Measurements from ENCODE around the gene CNGA3.
"Not testable (repeated sequence)": the region's sequence is repeated elsewhere in the genome, so short reads cannot be mapped to it uniquely, and the experiment has no call there.

Gene CNGA3

GRCh38 chr2:98346311-98347236, at the start of gene CNGA3:
CNGA3 (plus strand) TSS chr2:98346456; CDS start chr2:98369976, 23,520 bp downstream.
- DNase-seq: peak; percentile 61

DNA sequence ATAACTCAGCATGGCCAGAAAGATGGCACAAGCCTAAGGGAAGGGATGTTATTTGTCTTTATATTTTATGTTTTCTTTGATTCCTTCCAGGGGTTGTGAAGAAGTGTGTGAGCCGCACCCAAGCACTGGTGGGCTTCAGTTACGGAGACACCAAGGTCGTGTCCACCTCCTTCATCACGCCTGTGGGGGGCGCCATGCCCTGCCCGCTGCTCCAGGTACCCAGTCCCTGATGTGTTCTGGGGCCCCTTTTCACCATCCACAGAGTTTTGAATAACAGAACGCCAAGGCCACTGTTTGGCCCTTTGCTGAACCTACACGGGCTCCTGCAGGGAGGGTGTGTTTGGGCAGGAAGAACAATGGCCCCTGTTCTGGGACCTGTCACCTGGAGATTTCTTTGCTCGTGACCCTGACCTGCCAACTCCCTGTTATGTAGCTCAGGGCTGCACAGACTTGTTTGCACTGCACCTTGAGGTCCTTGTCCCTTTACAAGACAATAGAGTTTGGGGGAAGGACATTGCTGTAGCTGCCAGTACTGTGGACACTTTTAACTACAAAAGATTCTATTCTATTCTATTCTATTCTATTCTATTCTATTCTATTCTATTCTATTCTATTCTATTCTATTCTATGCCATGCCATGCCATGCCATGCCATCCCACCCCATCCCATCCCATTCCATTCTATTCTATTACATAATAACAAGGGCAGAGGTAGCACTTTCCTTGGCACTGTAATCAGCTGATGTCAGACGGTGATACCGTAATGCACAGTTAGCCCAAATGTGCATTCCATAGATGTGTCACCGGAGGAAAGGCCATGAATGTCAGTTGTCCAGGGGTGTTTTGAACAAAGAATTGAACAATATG, 48.2 kb upstream of the CNGA3 start:
- no peak for DNase-seq

DNA sequence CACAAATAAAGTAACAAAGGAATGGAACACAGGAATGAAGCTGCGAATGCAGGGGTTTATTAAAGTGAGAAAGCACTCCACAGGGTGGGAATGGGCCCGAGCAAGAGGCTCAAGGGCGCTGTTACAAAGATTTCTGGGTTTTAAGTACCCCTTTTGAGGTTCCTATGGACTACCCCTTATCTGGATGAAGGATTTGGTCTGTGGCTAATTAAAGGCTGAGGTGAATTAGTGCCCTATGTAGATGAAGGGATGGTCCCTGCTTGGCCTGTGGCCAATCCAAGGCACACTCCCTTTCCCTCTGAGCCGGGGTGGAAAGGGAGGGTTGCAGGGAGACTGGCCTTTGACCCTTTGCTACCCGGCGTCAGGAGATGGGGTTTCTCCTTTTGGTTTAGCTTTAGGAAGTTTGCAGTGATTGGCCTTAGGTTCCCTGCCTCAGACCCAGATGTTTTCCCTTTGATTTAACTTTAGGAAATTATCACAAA, 47.5 kb upstream of the CNGA3 start:
- no peak for DNase-seq

- no peak for DNase-seq
Observed at GRCh38 chr2:98299211-98299905, 46.9 kb upstream of the CNGA3 start.

DNA sequence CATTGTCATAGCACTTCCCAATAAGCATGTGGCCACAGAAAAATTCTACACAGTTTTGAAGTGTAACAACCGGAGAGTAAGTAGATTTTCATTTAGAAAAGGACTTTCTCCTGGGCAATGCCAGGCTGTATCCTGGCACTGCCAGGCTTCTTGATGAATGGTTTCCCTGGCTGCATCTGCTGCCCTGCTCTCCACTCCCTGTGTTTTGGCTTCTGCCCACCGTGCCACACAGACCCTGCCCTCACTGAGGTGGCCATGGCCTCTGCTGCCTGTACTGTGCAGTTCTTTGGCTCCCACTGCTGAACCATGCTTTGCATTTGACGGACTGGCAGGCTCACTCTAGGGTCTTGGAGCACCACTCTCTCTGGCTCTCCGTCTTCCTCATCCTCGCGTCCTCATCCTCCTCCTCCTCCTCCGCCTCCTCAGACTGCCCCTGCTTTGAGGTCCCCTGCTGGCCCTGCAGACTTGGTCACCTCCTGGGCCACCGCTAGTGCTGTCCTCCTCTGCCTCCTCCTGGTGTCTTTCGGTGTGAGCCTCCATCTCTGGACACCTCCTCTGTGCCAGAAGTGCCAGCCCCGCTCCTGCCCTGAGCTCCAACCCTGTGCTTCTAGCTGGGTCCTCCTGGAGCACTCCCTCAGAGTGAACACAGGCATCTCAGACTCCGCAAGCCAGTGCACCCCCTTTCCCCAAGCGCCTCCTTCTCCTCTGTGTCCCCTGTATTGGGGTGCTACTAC, 45.9 kb upstream of the CNGA3 start:
- no peak for DNase-seq

DNA sequence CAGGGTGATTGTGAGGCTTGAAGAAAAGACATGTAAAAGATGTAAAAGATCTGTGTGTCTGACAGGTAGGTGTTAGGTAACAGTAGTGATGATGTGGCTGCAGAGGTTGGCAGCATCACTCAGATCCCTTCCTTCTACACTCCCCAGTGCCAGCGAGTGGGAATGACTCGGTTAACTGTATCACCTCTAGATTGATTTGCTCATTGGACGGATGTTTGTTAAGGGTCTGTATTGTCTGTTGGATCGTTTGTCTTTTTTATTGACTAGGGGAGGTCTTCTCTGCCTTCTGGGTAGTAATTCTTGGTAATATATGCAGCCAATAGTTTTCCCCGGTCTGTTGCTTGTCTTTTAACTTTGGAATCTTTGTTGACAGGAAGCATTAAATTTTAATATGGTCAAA, 44.8 kb upstream of the CNGA3 start:
- no peak for DNase-seq

DNA sequence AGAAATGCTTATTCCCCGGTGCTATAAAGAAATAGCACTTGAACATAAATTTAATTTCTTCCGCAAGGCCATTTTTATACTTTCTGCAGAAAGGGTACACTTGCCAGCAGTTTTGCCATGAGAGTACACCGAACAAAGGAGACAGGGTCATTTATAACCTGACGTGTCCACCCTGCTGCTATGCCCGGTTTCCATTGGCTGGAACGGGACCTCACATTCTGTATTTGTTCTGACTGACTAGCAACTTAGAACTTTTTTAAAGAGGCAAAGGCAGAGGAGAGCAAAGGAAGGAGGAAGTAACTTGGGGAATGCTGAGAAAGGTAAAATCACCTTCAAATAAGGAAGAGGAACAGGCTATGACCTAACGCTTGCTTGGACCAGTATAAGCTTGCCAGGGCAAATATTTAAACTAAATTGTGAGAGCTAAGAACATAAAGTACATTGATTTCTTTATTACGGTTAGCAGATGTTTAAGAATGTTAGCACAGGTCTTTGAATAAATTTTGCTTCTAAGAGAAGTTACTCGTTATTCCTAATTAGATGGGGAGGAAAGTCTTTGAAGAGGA, 39.0 kb upstream of the CNGA3 start:
- not testable (repeated sequence) for DNase-seq

- no peak for DNase-seq
Observed at GRCh38 chr2:98308068-98308467, 38.2 kb upstream of the CNGA3 start.

GRCh38 chr2:98308532-98308931, 37.7 kb upstream of the CNGA3 start:
- DNase-seq: no peak

DNA sequence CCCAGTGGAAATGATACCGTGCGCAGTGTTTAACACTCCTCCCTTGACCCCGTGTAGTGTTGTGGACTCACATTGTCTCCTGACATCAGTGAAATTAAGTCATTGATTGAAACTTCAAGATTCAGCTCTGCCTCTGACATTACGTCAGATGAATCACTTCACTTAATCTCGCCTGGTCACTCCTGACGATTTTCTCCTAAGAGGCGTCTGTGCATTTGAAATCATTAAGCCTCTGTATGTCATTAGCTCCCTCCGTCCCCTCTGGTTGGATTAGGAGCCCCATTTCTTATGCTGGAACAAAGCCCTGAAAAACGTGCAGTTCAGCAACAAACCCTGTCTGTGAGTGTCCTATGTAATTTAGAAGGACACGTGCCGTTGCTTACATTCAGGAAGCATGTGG, 36.7 kb upstream of the CNGA3 start:
- DNase-seq: no peak

DNA sequence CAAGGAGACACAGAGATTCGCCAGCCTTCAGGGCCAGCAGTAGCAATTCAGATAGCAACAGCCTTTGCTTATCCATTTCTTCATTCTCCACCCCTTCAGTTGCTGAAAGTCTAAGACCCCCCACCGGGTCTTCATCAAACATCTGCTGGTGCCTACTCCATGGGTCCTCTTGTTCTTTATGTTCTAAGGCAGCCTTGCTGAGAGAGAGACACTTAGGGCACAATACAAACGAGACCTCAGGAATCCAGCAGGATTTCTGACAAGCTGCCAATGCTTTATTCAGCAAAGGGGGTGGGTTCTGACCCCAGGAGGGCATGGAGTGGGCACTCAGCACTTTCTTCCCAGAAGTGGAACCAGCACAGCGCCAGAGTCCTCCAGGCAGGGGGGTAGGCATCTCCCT, 36.2 kb upstream of the CNGA3 start:
- no peak for DNase-seq

GRCh38 chr2:98311090-98311489, 35.2 kb upstream of the CNGA3 start:
- no peak for DNase-seq

GRCh38 chr2:98311771-98312545, 34.3 kb upstream of the CNGA3 start:
- DNase-seq: no peak

DNA sequence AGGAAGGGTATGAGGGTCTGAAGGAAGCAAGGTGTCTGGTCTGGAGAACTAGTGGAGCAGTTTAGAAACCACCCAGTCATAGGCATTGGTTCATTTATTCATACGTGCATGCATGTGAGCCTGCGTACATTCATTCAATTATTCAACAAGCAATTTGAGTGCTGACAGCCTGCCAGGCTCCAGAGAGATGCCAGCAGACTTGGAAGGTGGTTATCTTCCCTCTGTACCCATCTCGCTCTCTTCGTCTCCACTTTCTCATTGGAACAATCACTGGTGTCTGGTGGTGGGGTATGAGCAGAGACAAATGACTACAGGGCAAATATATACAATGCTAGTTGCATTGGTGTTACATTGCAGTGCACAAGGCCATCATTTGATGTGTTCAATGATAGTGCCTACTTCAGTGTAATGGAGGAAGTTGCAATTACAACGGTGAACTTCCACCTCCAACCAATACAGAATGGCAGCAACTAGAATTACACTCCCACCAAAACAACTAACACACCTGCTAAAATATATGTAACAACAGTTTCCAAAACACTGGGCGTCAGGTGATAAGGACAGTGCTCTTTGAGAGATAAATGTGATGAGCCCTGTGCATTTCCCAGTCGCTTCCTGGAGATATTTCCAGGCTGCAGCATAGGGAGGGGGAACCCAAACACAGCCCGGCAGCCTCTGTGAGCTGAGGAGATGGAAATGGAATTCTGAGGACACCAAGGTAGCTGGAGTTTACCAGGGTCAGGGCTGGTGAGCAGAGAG, 32.6 kb upstream of the CNGA3 start:
- no peak for DNase-seq

DNA sequence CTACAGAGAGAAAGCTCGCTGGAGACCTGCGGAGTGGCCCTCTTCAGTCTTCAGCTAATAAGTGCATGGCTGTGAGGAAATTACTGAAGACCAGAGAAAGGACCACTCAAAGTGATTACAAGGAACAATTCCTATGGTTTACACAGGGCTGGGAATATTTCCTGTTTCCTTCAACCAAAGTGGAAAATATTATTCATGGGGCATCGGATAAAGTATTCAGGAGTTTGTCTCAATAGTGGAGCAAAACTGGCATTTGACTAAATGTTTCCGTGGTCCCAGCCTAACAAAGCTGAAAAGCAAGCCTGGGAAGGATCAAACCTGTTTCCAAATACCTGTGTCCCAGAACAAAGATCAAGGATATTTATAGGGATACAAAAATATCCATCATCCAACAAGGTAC, 32.0 kb upstream of the CNGA3 start:
- DNase-seq: no peak

DNA sequence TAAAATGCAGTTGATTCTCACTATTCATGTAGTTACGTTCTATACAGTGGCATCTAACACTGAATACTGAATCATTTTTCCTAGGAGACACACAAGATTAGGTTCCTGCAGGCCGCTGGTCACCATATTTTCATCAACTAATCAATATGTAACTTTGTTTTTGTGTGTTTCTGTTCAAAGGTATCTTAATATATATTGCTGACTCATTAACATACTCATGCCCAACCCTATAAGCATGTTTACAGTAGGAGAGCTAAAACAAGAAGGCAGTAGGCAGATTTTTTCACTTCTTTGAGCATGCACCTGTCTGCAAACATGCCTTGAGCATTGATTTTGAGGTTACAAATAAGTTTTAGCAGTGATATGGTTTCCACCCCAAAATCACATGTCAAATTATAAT, 30.3 kb upstream of the CNGA3 start:
- DNase-seq: no peak

GRCh38 chr2:98317214-98317613, 29.0 kb upstream of the CNGA3 start:
- DNase-seq: no peak

- DNase-seq: not testable (repeated sequence)
Observed at GRCh38 chr2:98320171-98320570, 26.1 kb upstream of the CNGA3 start.

DNA sequence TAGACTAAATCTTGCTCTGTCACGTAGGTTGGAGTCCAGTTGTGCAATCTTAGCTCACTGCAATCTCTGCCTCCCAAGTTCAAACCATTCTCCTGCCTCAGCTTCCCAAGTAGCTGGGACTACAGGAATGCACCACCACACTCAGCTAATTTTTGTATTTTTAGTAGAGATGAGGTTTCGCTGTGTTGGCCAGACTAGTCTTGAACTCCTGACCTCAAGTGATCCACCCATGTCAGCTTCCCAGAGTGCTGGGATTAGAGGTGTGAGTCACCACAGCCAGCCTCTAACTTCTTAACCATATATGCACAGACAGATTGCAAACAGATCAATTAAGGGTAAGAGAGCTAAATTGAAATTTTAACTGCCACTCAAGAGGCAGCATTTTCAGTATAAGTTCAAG, 22.1 kb upstream of the CNGA3 start:
- DNase-seq: no peak

GRCh38 chr2:98327776-98328175, 18.5 kb upstream of the CNGA3 start:
- DNase-seq: no peak
